Activated CD4-positive, CD25-positive, alpha-beta regulatory T cell treated with anti-CD3 and anti-CD28 coated beads, Interleukin-2, amount 50 U/mL, for 16 hours (primary cell): ENCODE data around the gene RASAL2.

Experiments used
- DNase-seq: peaks from one replicate; pipeline ENCODE4 v3.0.0-alpha.2; 2020; ENCODE audit warnings: low read depth, low spot score

The RASAL2 gene

DNA sequence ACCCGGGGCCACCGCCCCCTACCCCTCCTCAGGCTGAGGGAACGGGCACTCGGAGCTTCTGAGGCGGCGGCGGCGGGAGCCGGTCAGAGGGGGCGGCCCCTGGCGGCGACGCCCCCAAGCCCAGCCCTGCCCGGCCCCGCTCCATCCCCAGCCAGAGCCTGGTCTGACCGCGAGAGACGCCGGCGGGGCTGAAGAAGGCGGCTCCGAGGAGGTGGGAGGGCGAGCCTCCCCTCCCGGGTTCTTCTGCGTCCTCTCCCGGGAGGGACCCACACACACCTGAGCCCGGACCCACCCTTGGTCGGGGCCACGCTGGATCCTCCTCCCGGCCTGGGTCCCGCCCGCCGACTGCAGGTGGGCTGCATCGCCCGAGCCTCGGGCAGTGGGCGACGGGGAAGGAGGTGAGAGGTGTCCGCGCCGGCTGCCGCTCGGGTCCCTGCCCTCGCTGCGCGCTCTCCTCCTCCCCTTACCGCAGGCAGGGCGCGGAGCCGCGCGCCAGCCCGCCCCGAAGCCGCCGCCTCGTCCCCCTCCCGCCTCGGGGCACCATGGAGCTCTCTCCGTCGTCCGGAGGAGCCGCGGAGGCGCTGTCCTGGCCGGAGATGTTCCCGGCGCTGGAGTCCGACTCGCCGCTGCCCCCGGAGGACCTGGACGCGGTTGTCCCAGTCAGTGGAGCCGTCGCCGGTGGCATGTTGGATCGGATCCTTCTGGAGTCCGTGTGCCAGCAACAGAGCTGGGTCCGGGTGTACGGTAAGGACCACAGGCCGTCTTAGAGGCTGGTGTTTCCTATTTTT lies at the start of gene RASAL2:
RASAL2 (plus strand) TSS at position 154 of the 788 bp plus-strand sequence; CDS start at position 543, 389 bp downstream.
- DNase-seq, result no peak

DNA sequence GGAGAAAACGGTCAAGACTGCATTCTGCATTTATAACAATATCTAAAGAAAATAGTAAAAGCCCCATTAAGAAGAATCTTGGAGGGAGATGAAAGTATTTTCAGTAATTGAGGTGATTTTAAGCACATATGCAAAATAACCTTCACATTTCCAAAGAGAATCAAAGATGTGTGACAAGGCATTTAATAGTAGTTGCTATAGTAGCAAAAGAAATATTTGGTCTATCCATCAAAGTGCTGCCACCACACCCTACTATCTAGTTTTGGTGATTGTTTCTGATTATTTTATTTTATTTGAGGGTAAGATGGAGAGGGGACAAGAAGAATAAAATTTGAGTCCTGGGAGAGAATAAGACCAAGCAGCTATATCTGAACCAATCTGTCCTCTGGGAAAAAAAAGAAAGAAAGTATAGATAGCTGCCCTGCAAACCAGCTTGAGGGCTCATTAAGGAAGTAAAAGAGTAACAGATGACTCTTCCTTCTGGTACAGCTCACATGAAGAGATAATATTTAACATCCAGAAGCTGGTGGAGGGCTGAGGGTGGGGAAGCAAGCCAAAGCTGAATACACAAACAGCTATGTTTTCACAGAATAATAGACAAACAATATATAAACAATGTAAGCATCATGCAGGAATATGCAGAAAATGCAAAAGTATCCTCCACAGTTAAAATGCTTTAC lies 47.2 kb upstream of the RASAL2 start:
- no peak for DNase-seq

DNA sequence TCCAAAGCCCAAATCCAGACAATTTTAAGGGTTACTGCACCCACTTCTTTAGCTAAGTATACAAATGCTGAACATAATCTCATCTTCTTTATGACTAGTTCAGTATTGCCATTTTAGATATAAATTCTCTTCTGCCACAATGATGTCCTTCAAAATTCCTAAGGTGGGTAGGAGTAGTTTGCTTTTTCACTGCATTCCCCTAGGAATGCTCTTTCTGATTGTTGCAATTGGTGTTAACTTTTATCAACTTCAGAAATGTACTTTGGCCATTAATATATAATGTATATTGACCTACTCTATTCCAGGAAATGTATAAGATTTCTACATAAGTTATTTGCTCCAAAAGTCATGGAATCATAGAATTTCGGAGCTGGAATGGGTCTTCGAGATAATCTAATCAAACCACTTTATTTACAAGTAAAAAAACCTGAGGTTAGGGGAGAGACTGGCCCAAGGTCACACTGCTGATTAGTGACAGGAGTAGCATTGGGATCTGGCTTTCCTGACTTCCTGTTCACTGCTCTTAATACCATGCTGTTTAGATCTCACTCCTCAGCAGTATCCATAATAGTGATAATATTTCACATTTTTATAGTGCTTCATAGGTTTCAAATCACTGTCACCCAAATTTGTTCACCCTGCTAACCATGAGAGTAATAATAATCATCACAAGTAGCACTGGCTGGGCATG lies 46.4 kb upstream of the RASAL2 start:
- no peak for DNase-seq

DNA sequence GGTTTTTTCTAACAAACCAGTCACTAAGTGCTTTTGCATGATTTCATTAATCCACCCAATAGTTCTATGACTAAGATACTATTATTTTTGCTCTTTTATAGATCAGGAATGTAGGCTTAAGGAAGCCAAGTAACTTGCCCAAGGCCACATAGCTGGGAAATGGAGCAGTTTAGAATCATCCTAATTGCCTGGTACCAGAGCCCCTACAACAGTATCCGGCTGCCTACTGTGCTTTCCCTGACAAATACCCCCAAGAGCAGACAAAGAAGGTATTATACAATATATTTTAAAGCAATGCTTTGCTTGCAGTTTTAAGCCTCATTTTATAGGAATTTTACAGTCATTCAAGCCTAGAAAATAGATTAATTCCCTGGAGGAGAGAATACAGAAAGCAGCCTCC lies 45.5 kb upstream of the RASAL2 start:
- DNase-seq, result no peak

DNA sequence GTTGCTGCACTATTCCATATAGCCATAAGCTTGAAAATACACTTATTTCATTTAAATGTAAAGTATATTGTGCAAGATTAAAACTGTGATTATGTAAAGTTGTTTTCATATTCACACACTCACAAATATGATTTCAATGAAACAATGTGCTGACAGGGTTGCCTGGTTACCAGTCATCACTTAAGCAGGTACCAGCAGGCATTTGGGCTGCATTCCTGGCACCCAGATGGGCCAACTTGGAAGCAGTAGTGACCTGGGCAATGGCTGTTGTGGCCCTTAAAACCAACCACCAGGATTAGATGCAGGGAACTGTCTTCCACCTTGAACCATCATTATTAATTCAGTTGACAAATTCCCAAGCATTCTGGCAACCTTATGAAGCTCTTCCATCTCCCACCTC lies 45.0 kb upstream of the RASAL2 start:
- DNase-seq, result no peak

DNA sequence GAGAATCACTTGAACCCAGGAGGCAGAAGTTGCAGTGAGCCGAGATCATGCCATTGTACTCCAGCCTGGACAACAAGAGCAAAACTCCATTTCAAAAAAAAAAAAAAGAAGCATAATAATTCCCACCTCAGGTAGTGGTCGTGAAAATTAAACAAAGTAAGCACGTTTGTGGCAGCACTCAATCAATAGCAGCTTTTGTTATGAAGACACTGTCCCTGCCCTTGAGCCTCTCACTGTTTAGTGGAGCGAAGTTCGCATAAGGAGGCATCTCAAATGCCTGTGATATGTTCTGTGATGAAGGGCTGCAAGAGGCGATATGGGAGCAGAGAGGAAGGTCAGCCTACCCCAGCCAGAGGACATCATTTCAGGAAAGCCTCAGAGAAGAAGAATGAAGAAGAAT lies 43.8 kb upstream of the RASAL2 start:
- no peak for DNase-seq

DNA sequence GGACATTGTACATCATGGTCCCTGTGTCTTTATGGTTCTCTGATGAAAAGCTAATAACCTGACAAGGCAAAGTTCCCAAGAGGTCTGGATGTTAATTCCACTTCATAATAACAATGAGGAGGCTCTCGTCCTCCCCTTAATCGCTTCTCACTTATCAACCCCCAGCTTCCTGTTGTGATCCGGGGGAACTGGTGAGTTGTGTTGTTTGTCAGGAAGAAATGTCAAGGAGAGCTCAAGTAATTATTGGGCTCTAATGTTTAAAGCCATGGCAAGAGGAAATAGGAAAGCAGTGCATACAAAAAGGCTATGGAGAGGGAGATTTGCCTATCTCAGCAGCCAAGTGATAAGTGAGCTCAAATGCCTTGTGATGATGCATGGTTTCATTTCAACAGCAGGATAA lies 42.8 kb upstream of the RASAL2 start:
- no peak for DNase-seq

DNA sequence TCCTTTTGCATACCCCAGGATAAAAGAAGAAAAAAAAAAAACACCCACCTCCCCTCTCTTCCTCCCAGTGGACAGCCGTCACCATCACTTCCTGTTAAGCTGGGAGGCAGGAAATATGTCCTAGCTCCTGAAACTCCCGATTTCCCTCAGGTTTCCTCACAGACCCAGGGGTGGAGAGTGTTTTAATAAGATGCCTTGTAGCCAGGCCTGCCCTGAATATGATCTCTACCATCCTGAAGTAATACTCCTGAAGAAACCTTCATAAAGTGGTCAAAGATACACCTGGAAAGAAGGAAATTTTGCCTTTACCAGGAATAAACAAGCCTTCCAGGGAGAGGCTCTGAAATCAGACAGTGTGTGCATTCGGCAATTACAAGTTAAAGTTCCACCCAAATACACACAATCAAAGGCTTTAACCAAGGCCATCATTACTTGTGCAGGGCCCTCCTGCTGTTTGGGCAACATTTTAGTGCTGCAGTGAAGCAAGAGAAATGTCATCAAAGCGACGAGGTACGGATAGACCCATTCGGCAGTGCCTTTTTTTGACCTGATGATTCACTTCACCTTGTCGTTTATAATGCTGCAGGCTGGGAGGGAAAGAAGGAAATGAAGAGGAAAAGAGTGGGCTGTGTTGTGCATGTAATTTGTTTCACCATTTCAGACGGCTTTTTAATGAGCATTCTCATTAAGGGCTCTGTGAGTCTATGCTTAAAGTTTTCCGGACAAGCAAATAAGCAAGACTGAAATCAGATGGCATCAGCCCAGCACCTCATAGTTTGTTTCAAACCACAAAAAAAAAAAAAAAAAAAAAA lies 41.0 kb upstream of the RASAL2 start:
- DNase-seq, result no peak

DNA sequence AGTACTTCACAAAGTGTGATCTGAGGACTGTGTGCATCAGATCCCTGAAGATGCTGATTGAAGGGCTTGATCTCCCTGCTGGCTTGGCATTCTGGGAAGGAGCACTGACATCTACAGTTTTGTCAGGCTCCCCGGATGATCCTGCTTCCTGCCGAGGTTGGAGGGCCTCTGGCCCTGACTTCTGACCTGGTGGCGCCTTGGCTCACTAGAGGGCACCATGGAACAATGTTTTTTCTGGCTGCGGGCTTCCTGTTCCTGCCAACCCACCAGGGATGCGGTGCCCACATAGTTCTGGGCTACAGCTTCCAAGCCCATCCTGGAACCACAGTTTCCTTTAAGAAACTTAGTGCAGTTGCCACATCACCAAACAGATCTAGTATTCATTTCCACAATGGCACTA lies 38.8 kb upstream of the RASAL2 start:
- DNase-seq, result no peak

DNA sequence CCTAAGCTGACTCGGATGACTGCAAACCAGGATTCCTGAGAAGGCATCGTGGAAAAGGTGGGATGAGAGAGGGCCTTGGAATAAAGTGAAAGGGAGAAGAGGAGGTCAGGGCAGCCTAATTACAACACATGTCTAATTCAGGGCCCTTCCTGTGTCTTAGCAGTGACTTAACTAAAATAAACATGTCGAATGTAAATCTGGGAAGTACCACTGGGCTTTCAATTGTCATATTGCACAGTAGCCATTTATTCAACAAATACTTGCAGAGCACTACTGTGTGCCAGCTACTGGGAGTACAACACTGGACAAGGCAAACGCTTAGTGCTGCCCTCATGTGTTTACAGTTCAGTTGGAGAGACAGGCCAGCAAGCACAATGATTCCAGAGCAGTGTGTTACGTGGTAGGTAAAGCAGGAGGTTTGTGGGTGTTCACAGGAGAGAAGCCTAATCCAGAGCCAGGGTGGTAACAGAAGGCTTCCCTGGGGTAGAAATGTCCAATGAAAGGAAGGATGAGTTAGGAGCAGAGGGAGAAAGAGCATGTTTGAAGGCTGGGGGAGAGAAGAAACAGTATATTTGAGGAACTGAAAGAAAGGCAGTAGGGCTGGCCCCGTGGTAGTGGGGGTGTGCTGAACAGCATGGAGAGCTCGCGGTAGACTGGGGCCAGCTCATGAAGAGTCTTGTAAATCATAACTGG lies 38.0 kb upstream of the RASAL2 start:
- no peak for DNase-seq

DNA sequence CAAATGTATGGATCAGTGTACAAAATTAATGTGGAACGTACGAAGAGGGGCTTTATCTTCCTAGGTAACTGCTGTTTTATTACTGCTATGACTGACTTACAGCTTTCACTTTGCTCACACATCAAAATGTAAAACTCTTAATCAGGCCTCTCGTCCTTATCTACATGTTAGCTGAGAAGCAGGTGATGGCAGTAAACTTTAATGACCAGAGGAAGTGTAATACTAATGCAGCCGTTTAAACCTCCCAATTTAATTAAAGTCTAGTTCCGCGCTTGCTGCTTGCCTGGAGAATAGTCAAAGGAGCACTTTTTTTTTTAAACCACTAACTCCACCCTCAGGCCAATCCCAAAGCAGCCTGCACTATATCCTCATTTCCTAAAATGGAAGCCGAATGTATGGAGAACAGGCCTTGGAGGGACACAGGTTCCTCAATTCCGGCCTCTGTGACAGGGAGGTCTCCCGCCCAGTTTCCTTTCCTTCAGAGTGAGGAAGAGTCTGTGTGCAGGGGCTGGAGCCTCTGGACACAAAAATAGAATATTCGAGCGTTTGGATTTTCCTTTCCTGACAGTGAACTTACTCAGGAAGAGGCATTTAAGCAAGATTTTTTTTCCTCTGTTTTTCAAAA lies 36.7 kb upstream of the RASAL2 start:
- DNase-seq, result no peak

DNA sequence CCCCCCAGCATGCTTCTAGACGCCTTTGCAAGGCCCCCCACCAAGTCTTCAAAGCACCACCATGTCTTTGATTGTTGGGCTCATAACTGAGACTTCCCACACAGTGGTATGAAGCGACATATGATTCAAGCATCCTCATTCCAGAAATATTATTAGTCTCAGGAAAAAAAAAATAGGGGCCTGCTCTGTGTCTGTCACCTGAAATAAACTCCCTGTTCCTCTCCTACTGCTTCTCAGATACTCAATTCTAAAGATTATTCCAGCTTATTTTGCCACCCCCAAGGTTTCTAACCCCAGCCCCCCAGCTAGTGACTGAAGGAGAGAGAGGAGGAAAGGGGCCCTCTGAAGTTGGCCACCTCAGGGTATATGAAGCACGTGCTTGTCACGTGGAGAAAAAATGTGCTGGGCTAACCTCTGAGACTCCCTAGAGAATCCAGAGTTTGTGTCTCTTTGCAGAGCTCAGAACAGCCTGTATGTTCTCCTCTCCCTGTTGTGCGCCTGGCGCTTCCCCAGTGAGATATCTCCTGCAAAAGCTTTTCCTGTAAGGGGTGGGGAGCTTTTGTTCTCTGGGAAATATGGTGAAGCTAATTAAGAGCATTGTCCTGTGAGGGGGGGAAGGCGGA lies 35.9 kb upstream of the RASAL2 start:
- no peak for DNase-seq

DNA sequence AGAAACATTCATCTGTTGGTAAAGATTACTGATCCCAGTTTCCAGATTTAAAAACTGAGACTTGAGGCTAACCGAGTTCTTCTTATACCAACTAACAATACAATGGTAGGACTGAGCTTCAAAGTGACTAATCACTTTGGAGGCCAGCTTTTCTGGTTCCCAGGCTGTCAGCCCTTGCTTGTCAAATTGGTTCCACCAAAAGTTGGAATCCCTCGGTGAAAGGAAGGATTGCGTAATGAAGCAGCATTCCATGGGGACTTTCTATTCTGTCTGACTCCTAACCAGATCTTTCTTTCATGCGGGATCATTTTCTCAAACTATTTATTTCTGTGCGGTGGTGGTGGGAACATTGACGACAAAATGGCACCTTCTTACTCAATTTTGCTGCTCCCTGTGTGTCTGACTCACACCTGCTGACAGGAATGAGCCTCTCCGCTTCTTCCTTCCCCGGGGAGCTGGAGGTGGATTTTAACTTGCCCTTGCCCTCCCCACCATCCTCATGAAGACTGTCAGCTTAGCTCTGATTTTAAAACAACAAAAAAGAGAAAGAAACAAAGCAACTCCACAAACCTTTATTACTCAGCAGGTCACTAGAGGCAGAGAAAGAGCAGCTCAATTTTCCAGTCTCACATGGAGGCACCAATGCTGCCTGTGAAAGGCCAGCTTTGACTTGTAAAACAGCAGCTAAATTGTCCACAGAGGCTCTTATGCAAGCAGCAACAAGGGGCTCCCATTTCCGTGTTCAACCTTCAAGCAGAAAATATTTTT lies 32.9 kb upstream of the RASAL2 start:
- no peak for DNase-seq

DNA sequence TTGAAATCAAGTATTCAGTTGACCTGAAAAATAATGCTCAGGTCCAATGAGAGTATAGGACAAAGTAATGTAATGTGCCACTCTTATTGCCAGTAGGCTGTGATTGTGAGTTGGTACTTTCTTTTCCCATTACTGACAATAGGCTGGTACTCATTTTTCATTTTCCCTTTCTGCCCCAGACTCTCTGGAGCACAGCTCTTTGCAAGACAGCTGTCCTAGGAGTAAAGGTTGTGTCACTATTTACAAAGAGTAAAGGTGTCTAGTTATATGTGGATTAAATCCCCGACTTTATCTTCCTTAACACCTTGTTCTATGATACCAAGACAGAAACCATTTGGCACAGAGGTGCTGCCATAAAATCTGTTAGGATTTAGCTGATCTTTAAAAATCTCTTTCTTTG lies 32.3 kb upstream of the RASAL2 start:
- DNase-seq, result no peak

DNA sequence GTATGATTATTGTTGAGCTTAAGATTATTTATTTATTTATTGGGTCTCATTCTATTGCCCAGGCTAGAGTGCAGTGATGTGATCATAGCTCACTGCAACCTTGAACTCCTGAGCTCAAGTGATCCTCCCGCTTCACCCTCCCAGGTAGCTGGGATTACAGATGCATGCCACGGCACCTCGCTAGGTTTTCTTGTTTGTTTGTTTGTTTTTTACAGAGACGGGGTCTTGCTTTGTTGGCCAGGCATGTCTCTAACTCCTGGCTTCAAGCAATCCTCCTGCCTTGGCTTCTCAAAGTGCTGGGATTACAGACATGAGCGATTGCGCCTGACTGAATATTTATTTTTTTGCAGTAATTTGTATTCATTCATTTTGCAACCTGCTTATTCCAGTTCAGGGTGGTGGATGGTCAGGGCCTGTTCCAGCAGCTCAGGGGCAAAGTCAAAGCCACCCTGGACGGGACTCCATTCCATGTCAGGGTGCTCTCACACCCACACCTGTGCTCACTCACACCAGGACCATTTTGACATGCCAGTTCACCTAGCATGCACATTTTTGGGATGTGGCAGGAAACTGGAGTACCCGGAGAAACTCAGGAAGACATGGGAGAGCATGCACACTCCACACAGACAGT lies 29.6 kb upstream of the RASAL2 start:
- DNase-seq, result no peak

DNA sequence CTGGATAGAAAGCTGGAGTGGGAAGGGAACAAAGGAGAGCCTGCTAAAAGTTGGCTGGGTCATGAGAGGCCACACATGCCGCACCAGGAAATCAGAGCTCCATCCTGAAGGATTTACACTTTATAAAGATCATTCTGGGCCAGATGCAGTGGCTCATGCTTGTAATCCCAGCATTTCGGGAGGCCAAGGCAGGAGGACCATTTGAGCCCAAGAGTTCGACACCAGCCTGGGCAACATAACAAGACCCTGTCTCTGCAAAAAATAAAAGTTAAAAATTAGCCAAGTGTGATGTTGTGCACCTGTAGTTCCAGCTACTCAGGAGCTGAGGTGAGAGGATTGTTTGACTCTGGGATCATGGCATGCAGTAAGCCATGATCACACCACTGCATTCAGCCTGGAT lies 28.7 kb upstream of the RASAL2 start:
- no peak for DNase-seq

DNA sequence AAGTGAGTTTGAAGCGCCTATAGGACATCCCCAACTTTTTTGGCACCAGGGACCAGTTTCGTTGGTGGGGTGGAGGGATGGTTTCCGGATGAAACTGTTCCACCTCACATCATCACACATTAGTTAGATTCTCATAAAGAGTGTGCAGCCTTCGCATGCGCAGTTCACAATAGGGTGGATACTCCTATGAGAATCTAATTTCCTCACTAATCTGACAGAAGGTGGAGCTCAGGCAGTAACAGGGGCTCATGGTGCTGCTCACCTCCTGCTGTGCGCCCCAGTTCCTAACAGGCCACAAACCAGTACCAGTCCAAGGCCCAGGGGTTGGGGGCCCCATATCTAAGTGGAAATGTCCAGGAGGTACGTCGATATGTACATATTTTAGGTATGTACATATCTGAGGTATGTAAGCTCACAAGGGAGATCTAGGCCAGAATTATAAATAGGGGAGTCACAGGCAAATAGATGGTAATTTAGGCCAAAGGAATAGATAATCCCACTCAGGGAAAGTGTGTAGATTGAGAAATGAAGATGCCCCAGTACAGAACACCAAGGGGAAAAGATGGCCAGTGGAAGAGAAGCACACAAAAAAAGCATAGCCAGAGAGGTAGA lies 27.5 kb upstream of the RASAL2 start:
- no peak for DNase-seq

DNA sequence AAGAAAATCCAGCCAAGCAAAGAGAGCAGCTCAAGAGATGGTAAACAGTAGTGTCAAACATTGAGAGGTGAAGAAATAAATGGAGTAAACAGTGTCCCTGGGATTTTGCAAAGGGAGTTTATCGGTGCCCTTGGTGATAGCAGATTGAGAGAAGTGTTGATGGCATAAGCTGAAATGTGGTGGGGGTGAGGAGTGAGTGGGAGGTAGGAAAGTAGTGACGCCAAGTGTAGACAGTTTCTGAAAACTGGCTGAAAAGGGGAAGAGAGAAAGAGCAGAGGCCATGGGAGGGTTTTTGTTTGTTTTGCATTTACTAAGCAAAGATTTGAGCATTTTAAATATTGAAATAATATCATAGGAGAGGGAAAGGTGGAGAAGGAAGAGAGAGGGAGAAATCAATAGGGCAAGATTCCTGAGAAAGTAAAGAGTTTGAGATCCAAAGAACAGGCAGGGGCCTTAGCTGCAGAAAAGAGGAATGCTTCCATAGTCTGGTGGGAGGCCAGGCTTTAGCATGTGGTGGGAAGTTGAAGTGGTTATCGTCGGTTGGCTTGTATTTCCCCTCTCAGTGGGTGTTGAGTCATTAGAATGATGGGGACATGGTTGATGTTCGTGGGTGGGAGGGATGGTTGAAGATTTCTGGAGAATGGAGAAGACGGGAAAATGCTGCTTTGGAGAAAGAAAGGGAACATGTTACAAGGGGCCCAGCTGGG lies 26.8 kb upstream of the RASAL2 start:
- DNase-seq, result no peak
